Astrocyte of the hippocampus (primary cell): Measurements from ENCODE around the gene ZDHHC7.
A peak's percentile ranks its signal among the peaks of the same experiment; 100 is the strongest.
"Not testable (repeated sequence)": the region's sequence is repeated elsewhere in the genome, so short reads cannot be mapped to it uniquely, and the experiment has no call there.

Experiments used
- DNase-seq: peaks from one replicate; pipeline ENCODE4 v3.0.0; 2011; ENCODE audit warnings: low read depth, low spot score

Gene ZDHHC7

GRCh38 chr16:84940670-84941551 is 70.4 kb downstream of the ZDHHC7 start:
- DNase-seq, result no peak

DNA sequence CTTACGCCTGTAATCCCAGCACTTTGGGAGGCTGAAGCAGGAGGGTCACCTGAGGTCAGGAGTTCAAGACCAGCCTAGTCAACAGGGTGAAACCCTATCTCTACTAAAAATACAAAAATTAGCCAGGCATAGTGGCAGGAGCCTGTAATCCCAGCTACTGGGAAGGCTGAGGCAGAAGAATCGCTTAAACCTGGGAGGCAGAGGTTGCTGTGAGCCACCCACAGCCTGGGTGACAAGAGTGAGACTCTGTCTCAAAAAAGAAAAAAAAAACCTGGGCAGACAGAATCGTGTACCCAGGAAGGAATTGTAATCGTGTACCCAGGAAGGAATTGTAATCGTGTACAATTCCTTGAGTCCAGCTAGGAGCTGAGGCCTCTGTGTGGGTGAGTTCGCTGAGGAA is 72.7 kb downstream of the ZDHHC7 start:
- DNase-seq, result not testable (repeated sequence)

GRCh38 chr16:84937196-84938005 is 73.9 kb downstream of the ZDHHC7 start:
- no peak for DNase-seq

- no peak for DNase-seq
Observed at GRCh38 chr16:84933774-84934631, 77.3 kb downstream of the ZDHHC7 start.

GRCh38 chr16:84932681-84933080 is 78.7 kb downstream of the ZDHHC7 start:
- no peak for DNase-seq

DNA sequence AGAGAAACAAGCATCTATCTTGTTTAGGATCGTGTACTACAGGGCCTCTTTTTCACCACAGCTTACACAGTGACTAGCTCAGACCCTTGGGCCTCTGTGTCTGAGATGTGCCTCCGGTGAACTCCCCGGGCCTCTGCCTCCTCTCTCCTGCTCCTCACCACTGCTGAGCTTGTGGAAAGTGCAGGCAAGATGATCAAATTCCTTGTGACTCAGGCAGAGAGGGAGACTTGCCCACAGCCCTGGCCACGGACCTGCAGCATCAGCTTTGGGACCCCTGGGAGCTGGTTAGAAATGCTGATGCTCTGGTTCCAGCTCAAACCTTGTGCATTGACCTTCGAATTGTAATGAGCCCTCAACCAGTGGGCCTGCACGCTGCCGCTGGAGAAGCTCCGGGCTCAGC is 79.8 kb downstream of the ZDHHC7 start:
- no peak for DNase-seq

GRCh38 chr16:84931107-84931494 is 80.2 kb downstream of the ZDHHC7 start:
- no peak for DNase-seq

- DNase-seq, result no peak
Observed at GRCh38 chr16:84930298-84931106, 80.8 kb downstream of the ZDHHC7 start.

DNA sequence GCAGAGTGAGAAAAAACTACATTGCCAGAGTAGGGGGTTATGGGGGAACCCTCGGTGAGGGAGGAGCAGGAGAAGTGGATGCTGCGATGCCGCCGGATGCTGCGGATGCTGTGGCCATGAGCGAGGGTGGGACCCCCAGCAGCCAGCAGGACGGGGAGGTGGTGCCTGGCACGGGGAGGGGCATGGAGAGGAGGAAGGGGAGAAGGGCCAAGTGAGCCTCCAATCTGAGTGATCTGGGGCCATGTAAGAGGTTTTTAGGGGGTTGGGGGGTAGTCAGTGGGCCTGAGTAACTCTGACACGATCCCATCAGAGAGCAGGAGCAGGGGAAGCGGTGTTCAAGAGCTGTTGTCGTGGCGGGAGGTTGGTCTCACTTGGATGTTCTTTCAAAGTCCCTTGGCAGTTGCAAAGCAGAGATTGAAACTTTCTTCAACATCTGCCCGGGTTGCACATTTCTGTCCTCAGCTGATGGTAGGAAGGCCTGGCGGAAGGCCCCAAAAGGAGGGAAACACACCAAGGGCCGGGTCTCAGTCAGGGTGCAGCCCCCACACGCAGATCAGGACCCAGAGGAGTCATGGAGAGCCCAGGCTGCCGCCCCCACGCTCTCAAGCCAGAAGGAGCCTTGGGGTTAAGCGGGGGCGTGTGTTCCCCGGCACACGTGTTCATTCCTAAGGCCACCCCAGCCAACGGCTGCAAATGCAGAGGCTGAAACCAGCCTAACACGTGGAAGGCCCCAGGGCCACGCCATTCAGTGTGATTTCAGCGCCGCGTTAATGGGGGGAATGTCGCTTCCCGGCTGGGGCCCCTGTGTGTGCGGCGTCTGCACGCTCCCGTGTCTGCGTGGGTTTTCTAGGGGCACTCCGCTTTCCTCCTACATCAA is 81.7 kb downstream of the ZDHHC7 start:
- DNase-seq, result no peak

DNA sequence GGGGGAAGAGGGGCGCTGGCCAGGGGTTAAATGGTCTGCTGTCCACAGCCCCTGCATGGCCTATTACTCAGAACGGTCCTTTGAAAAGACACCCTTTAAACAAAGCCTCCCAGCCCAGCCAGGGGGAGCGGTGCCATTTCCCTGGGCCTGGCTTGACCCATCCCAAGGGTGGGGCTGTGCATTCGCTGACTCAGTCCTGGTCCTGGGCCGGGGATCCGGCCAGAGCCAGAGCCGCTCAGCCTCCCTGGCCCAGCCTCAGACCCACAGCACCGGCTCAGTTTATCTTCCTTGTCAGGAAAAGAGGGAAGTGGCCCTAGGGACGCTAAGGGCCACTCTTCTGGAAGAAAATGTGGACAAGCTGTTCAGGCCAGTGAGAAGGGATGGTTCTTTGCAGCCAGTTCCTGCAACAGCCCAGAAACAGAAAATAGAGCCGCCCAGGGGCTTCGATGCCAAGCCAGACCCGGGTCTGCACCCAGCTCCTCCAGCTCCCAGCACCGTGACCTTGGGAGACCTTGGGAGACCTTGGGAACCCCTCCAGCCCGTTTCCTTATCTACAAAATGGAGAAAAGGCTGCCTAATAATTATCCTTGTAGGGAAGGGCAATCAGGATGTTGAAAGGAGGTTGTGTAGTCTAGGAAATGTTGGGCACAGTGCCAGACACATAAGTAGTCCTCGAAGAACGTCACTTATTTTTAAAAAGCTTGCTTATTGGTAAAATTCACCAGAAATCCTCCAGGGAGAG is 82.5 kb downstream of the ZDHHC7 start:
- no peak for DNase-seq

- no peak for DNase-seq
Observed at GRCh38 chr16:84927621-84928591, 83.4 kb downstream of the ZDHHC7 start.

- DNase-seq, result no peak
Observed at GRCh38 chr16:84926462-84926861, 84.9 kb downstream of the ZDHHC7 start.

GRCh38 chr16:84925773-84926372 is 85.5 kb downstream of the ZDHHC7 start:
- DNase-seq, result no peak

GRCh38 chr16:84925092-84925772 is 86.1 kb downstream of the ZDHHC7 start:
- DNase-seq, result peak; percentile 28

DNA sequence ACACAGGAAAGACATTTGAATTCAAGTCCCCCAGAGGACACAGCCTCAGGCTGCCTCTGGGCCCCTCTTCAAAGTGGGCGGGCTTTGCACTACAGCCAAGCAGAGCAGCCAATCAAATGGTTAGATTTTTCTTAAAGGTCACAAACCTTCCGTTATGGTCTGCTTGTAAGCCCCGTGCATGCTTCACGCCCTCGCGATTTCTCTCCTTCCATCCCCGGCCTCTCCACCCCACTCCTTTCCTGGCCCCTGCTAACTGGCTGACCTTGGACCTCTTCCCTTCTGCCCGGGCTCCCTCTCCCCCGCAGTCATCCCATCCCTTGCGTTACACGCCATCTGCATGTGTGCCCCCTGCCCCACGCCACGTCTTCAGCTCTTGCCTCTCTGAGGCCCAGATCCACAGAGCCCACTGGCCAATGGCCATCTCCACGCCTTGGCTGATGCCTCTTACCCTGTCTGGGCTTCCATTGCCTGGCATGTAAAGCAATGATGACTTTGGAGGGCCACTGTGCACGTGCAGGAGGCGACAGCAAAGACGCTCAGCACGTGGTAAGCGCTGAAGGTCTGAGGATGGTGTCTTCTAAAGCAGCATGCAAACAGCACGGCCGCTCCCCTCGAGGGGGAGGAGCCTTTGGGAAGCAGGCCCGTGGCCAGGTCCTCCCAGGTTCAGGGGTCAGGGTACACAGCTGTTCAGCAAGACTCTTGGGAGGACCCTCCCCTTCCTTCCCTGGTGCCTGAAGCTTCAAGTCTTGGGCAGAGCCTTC is 86.8 kb downstream of the ZDHHC7 start:
- no peak for DNase-seq
